Gastrocnemius medialis (tissue), 4 donors: ENCODE results near the gene MANF.

ENCODE experiments used
- POLR2A ChIP-seq, 2 donors: fragments of 450-650 bp; IDR thresholded peaks; one replicate each; pipeline ENCODE4 v1.6.1; 2017; ENCODE audit warnings: antibody characterized with exemption in 2 of 2, mild to moderate bottlenecking in 2 of 2, moderate library complexity in 2 of 2
- TF ChIP-seq, protein P1 (sequence below), 5 experiments: fragments of 450-650 bp in 3 of 5; fragments of 200-600 bp in 2 of 5; sonication (generic) in 2 of 5; IDR thresholded peaks in 4 of 5; conservative IDR thresholded peaks in 1 of 5; 1 replicate in 4 of 5; 2 replicates in 1 of 5; pipeline ENCODE4 v1.5.1; 2016 to 2019; ENCODE audit warnings: antibody characterized with exemption in 5 of 5, mild to moderate bottlenecking in 3 of 5, moderate library complexity in 3 of 5

GRCh38 chr3:51390246-51391074 is 5.4 kb downstream of the MANF start:
- TF ChIP-seq POLR2A (IDR thresholded peaks at IDR 0.05) = no peak
- TF ChIP-seq, protein P1, sequence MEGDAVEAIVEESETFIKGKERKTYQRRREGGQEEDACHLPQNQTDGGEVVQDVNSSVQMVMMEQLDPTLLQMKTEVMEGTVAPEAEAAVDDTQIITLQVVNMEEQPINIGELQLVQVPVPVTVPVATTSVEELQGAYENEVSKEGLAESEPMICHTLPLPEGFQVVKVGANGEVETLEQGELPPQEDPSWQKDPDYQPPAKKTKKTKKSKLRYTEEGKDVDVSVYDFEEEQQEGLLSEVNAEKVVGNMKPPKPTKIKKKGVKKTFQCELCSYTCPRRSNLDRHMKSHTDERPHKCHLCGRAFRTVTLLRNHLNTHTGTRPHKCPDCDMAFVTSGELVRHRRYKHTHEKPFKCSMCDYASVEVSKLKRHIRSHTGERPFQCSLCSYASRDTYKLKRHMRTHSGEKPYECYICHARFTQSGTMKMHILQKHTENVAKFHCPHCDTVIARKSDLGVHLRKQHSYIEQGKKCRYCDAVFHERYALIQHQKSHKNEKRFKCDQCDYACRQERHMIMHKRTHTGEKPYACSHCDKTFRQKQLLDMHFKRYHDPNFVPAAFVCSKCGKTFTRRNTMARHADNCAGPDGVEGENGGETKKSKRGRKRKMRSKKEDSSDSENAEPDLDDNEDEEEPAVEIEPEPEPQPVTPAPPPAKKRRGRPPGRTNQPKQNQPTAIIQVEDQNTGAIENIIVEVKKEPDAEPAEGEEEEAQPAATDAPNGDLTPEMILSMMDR (IDR thresholded peaks at IDR 0.05 in 4 of 5, conservative IDR thresholded peaks at IDR 0.05 in 1 of 5) = peak in 1 of 5 experiments; percentile 90
